Umbilical cord (tissue), 2 donors: Measurements from ENCODE around the gene TFRC. TPM values are rescaled to one million over a fixed set of nuclear protein-coding genes. Genes with fewer than 3 reads are reported as not detected.
"Not testable (repeated sequence)": the region's sequence is repeated elsewhere in the genome, so short reads cannot be mapped to it uniquely, and the experiment has no call there.

Experiments used
- DNase-seq: peaks from one replicate; pipeline ENCODE4 v3.0.0-alpha.2; 2015; ENCODE audit warnings: low spot score
- total RNA-seq: library from RNA; depleted of rRNA; stranded (reverse); fragments of >200 nt; gene quantifications from one replicate; pipeline ENCODE4 v1.2.3, GENCODE V29; 2014; ENCODE audit warnings: low replicate concordance; ENCODE audit not compliant: insufficient read depth

The TFRC gene
- total RNA-seq, 1 donor from 2014 or later: 136 TPM

GRCh38 chr3:196048922-196049598 is 32.8 kb downstream of the TFRC start:
- DNase-seq: no peak

GRCh38 chr3:196047391-196048030 is 34.4 kb downstream of the TFRC start:
- no peak for DNase-seq

DNA sequence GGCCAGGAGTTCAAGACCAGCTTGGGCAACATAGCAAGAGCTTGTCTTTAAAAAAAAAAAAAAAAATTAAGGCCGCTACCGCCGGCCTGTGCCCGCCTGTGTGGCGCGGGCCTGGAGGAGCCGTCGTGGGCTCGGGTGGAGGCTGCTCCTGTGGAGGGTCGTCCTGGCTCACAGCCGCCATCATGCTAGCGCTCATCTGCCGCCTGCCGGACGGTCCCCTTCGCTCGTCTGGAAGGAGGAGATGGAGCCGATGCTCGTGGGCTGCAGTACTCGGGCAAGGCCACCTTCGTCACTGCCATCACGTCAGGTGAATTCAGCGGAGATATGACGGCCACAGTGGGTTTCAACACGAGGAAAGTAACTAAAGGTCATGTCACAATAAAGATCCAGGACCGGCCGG is 37.4 kb downstream of the TFRC start:
- no peak for DNase-seq

DNA sequence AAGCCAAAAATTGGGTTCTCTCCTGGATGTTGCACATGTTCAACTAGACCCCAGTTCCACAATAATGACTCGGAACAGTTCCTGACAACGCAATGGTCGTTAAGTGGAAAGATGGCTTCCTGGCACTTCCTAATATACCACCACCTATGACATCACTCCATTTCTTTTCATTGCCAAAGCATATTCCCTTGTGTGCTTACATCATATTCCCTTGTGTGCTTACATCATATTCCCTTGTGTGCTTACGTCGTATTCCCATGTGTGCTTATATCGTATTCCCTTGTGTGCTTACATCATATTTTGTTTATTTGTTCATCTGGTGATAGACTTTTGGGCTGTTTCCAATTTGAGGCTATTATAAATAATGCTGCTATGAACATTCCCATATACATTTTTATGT is 39.2 kb downstream of the TFRC start:
- no peak for DNase-seq

DNA sequence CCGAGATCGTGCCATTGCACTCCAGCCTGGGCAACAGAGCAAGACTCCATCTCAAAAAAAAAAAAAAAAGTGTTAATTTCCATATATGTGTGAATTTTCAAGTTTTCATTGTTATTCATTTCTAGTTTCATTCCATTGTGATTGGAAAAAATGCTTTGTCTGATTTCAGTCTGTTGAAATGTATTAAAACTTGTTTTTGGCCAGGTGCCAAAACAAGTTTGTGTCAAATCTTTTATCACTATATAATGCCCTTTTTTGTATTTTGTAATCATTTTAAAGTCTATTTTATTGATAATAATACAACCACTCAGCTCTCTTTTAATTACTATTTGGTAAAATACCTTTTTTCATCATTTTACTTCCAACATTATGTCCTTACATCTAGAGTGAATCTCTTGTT is 42.5 kb downstream of the TFRC start:
- DNase-seq: no peak

DNA sequence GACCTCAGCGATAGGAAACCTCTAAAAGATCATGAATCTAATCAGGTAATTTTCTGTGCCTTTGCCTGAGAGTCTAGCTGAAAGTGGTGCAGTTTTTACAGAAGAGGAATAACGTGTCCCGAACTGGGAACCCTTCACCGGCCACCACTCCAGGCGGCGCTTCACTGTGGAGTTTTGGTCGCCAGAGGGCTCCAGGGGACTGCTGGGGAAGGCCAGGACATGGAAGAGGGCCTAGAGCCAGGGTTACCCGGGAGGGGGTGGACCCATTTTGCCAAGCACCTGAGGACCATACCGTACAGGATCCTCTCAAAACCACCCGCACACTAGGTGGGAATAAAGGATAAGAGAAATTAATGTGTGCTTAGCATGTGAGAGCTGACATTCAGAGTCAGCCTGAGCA is 55.8 kb downstream of the TFRC start:
- not testable (repeated sequence) for DNase-seq

- no peak for DNase-seq
Measured at GRCh38 chr3:196024968-196025367, 56.9 kb downstream of the TFRC start.

DNA sequence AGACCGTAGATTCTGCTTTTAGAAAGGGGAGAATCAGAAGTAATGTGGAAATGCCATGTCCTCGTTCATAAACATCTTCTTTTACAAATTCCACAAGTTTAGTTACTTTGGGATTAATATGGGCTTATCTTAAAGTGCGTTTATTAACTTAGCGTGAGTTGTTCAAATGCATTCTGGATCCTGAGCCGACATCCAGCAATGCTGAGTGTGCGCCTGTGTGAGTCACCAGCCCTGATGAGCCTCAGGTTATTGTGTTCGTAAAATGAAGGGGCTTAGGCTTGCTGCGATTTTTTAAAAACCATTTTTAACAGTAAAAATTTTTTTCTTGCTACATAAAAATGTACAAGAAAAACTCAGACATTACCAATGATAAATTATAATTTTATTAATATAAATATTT is 57.9 kb downstream of the TFRC start:
- no peak for DNase-seq

- not testable (repeated sequence) for DNase-seq
Measured at GRCh38 chr3:196022499-196022878, 59.4 kb downstream of the TFRC start.

DNA sequence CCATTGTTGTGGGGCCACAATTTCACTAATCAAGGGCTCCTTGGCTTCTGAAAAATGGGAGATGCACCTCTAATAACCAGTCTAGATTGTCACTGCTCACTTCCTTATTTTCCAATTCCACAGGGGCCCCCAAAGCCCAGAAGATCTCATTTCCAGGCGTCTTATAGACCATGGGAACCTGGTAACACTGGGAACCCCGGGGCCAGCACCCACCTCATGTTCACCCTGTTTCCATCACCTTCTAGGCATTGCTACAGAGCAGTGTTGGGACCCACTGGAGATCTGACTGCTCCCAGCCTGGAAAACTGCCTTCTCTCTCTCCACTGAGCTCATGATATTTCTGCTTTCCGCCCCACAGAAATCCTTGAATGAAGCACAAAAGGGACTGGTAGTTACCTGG is 61.5 kb downstream of the TFRC start:
- no peak for DNase-seq

DNA sequence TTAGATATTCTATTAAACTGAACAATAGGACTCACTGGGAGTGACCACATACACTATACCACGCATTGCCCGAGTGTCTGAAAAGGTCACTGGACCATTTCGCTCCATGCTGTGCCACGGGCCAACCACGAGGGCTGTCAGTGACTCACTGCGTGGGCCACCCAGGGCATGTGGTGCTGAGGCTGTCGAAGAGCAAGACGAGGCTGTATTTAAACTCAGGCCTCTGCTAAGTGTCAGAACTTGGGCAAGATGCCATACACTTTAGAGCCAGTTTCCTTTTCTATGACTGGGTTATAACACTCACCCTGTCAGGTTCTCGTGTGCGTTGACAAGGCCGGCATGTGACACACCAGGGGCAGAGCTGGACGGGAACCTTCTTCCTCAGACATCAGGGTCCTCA is 62.3 kb downstream of the TFRC start:
- DNase-seq: peak; percentile 5

DNA sequence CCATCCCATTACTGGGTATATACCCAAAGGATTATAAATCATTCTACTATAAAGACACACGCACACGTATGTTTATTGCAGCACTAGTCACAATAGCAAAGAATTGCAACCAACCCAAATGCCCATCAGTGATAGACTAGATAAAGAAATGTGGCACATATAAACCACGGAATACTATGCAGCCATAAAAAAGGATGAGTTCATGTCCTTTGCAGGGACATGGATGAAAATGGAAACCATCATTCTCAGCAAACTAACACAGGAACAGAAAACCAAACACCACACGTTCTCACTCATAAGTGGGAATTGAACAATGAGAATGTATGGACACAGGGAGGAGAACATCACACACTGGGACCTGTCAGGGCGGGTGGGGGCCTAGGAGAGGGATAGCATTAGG is 63.7 kb downstream of the TFRC start:
- DNase-seq: not testable (repeated sequence)

DNA sequence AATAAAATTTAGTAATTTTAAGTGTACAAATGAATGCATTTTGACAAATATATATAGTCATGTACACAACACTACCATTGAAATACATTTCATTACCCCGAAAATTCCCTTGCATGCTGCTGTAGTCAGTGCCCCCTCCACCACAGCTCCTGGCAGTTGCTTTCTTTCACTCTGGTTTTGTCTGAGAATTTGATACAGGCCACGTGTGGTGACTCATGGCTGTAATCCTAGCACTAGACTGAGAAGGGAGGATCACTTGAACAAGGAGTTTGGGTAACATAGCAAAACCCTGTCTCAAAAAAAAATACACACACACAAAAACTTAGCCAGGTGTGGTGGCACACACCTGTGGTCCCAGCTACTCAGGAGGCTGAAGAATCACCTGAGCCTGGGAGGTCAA is 65.4 kb downstream of the TFRC start:
- DNase-seq: peak; percentile 83

DNA sequence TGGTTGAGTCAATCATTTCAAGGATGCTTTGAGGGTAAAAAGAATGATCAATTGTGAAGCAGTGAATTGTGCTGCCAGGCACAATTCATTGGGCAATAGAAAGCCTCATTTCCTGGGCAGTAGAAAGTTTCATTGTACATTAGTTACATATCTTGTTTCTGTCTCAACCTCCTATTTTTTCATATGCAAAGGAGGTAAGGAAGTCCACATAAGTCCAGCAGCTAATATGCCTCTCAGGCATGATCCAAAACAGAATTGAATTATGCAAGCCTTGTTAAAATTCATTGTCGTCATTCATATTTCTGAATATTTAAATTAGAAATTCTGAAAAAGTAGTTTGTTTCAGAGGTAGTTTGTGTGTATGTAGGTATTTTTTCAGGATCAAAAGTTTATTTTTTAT is 65.8 kb downstream of the TFRC start:
- DNase-seq: no peak

DNA sequence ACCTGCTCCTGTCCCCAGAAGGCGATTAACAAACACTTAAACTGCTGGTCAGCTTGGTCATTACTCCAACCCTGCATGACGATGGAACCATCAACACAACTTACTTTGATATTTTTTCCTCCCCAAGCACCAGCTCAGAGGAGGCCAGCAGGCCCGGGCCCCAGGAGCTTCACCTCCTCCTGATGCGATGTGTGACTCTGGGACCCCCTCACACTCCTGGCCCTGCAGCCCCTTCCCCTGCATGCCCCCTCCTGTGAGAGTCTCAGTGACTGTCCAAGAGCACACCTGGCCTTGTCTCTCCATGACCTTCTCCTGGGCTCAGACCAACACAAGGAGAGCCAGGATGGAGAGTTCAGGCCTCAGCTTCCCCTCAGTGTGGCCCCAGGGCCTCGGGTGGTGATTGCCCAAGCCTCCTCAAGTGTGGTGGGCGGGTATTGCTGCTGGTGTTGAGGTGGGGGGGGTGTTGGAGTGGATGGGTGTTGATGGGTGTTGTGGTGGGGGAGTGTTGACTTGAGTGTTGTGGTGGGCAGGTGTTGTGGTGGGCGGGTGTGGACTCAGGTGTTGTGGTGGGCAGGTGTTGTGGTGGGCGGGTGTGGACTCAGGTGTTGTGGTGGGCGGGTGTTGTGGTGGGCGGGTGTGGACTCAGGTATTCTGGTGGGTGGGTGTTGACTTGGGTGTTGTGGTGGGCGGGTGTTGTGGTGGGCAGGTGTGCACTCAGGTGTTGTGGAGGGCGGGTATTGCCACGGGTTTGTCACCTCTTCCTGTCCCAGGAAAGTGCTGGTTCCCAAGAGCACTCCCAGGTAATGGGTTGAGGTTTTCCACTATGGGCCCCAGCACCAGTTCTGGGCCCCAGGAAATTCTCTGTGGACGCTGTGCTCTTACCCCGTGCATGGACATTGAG is 68.1 kb downstream of the TFRC start:
- DNase-seq: no peak

DNA sequence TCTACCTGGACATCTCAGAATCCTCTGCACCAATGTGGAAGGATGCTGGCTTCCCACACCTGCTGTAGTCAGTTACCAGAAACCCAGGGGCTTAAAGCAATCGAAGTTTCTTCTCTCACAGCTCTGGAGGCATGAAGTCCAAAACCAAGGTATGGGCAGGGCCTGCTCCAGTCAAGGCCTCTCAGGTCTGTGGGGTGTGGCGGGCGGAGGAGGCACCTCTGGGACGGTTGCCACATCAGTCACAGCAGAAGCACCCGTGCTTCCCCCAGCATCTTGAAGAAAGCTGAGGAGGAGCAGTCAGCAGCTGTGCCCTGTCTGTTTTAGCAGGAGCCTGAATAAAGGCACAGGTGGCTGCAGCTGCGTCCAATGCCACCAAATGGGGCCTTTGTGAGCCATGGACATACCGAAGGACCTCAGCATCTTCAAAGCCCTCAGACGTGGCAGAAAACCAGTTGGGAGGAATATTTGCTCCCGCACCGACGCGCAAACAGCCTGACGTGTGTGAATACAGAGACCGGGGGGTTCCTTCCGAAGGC is 68.9 kb downstream of the TFRC start:
- no peak for DNase-seq

DNA sequence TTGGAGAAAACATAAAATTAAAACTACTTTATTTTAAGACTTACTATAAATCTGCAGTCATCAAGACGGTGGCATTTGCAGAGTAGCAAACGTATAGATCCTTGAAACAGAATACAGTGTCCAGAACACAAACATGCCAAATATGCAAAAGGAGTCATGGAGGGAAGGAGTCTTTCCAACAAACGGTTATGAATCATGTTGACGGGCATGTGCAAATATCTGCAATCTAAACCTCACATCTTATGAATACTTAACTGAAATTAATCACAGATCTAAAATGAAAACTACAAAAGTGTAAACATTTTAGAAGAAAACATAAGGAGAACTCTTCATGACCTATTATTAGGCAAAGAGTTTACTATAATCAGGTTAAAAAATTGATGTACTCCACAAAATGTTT is 69.4 kb downstream of the TFRC start:
- DNase-seq: no peak

DNA sequence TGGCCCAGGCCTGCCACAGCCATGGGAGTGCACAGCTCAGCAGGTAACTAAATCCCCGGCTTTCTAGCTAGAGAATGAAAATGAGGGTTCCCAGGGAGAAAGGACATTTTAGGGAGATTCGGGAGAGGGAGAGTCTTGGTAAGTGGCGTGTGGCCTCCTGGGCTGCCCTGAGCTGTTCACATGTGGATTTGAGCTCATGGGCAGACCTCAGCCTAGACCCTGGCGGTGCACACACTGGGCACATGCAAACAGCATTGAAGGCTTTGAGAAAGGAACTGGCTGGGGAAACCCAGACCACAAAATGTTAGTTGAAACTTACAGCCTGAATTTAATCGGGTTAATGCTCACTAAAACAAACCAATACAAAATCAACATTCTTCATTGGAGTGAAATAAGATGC is 72.4 kb downstream of the TFRC start:
- DNase-seq: no peak

- no peak for DNase-seq
Measured at GRCh38 chr3:196008929-196009328, 73.0 kb downstream of the TFRC start.

DNA sequence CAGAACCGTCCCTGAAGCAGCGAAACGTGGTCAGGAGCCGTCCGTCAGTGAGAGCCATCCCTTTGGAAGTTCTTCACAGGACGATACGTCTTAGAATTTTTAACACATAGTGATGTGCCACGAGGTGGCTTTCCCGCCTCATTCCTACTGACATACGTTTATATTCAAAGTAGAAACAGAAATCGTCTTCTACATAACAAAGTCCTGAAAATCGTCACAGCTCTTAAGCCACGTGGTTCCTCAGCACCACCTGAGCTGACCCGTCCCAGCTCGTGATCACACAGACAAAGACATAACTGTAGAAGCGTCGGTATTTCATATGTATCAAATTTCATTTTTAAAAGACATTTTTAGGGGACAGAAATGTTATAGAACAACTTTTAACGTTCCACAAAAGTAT is 73.5 kb downstream of the TFRC start:
- no peak for DNase-seq

- DNase-seq: no peak
Measured at GRCh38 chr3:196007744-196008335, 74.0 kb downstream of the TFRC start.

DNA sequence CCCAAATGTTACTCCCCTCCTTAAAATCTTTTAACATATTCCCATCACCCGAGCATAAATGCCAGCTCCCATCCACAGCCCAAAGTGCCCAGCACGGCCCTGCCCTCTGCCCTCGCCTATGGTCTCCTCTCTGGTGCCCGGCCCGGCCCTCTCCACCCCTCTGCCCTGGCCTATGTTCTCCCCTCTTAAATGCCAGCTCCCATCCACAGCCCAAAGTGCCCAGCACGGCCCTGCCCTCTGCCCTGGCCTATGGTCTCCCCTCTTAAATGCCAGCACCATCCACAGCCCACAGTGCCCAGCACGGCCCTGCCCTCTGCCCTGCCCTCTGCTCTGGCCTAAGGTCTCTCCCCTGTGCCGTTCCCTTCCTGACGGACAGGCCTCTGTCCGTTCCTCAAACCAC is 76.6 kb downstream of the TFRC start:
- DNase-seq: not testable (repeated sequence)
